Neural cell (in vitro differentiated cells): ENCODE data around the gene SERPINA1. TPM values are rescaled to one million over a fixed set of nuclear protein-coding genes. Genes with fewer than 3 reads are reported as not detected.

Source experiments
- H2AFZ ChIP-seq: fragments of 200-600, 300-800 bp; sonication (generic), shearing (Covaris generic); 2 replicates; pipeline ENCODE4 v1.6.0; 2014; ENCODE audit warnings: low read depth, mild to moderate bottlenecking, antibody characterized with exemption, low read length, moderate library complexity
- H3F3A ChIP-seq: fragments of 200-600 bp; shearing (Covaris generic); 2 replicates; pipeline ENCODE4 v1.6.1; 2016; ENCODE audit warnings: mild to moderate bottlenecking, moderate library complexity, mixed read lengths, antibody characterized with exemption, low read length; ENCODE audit not compliant: insufficient read depth, poor library complexity, severe bottlenecking
- H3K27ac ChIP-seq: fragments of 200-600, 300-800 bp; sonication (generic), shearing (Covaris generic); 2 replicates; pipeline ENCODE4 v1.5.1; 2014; ENCODE audit warnings: mild to moderate bottlenecking, low read length, moderate library complexity
- H3K27me3 ChIP-seq: fragments of 300-800, 200-600 bp; sonication (generic), shearing (Covaris generic); 2 replicates; pipeline ENCODE4 v1.6.0; 2014; ENCODE audit warnings: mild to moderate bottlenecking, low read depth, low read length, moderate library complexity; ENCODE audit not compliant: insufficient read depth
- H3K36me3 ChIP-seq: fragments of 300-800, 200-600 bp; sonication (generic), shearing (Covaris generic); 2 replicates; pipeline ENCODE4 v1.5.1; 2014; ENCODE audit warnings: mild to moderate bottlenecking, antibody characterized with exemption, low read length, moderate library complexity; ENCODE audit not compliant: insufficient read depth
- H3K4me2 ChIP-seq: fragments of 300-800, 200-600 bp; sonication (generic), shearing (Covaris generic); 2 replicates; pipeline ENCODE4 v1.6.0; 2014; ENCODE audit warnings: mild to moderate bottlenecking, low read length
- H3K4me3 ChIP-seq: fragments of 300-800, 200-600 bp; sonication (generic), shearing (Covaris generic); 2 replicates; pipeline ENCODE4 v1.5.1; 2014; ENCODE audit warnings: mild to moderate bottlenecking, low read length, moderate library complexity
- H3K79me2 ChIP-seq: fragments of 200-600 bp; shearing (Covaris generic); replicated peaks from 2 replicates; pipeline ENCODE4 v1.6.0; 2014; ENCODE audit warnings: mild to moderate bottlenecking, low read length, moderate library complexity; ENCODE audit not compliant: insufficient read depth
- H3K9ac ChIP-seq: fragments of 300-800, 200-600 bp; sonication (generic), shearing (Covaris generic); 2 replicates; pipeline ENCODE4 v1.6.1; 2016; ENCODE audit warnings: mild to moderate bottlenecking, low read length, mixed read lengths
- H3K9me2 ChIP-seq: fragments of 200-600 bp; shearing (Covaris generic); 2 replicates; pipeline ENCODE4 v1.6.1; 2016; ENCODE audit warnings: mild to moderate bottlenecking, low read length, mixed read lengths; ENCODE audit not compliant: insufficient read depth
- H3K9me3 ChIP-seq: fragments of 200-600, 300-800 bp; sonication (generic), shearing (Covaris generic); 2 replicates; pipeline ENCODE4 v1.6.1; 2016; ENCODE audit warnings: mild to moderate bottlenecking, mixed run types, low read length, moderate library complexity, mixed read lengths
- H4K20me1 ChIP-seq: fragments of 200-600 bp; shearing (Covaris generic); 2 replicates; pipeline ENCODE4 v1.6.1; 2016; ENCODE audit warnings: mild to moderate bottlenecking, mixed run types; ENCODE audit not compliant: insufficient read depth
- CTCF ChIP-seq: fragments of 450-650 bp; IDR thresholded peaks from 2 replicates; pipeline ENCODE4 v1.5.1; 2014; ENCODE audit warnings: antibody characterized with exemption, mild to moderate bottlenecking, moderate library complexity; ENCODE audit not compliant: poor library complexity, severe bottlenecking
- EP300 ChIP-seq: fragments of 450-650 bp; conservative IDR thresholded peaks from 2 replicates; pipeline ENCODE4 v1.6.1; 2014; ENCODE audit warnings: antibody characterized with exemption, mild to moderate bottlenecking, moderate library complexity; ENCODE audit not compliant: poor library complexity, severe bottlenecking
- EZH2 ChIP-seq: fragments of 200-600, 300-800 bp; shearing (Covaris generic), sonication (generic); IDR thresholded peaks from 2 replicates; pipeline ENCODE4 v1.6.1; 2014; ENCODE audit warnings: antibody characterized with exemption, low read length, borderline replicate concordance, mild to moderate bottlenecking; ENCODE audit not compliant: insufficient read depth, poor library complexity, severe bottlenecking
- MXI1 ChIP-seq: fragments of 450-650 bp; conservative IDR thresholded peaks from 2 replicates; pipeline ENCODE4 v1.6.1; 2014; ENCODE audit warnings: antibody characterized with exemption, mild to moderate bottlenecking; ENCODE audit not compliant: poor library complexity, severe bottlenecking
- POLR2AphosphoS5 ChIP-seq: IDR thresholded peaks from 2 replicates; pipeline ENCODE4 v1.6.1; 2012
- RAD21 ChIP-seq: fragments of 450-650 bp; conservative IDR thresholded peaks from 2 replicates; pipeline ENCODE4 v1.6.1; 2014; ENCODE audit warnings: antibody characterized with exemption, mild to moderate bottlenecking, moderate library complexity
- REST ChIP-seq: IDR thresholded peaks from 2 replicates; pipeline ENCODE4 v1.6.1; 2012; ENCODE audit warnings: borderline replicate concordance
- SMC3 ChIP-seq: fragments of 450-650 bp; conservative IDR thresholded peaks from 2 replicates; pipeline ENCODE4 v1.6.1; 2014; ENCODE audit warnings: antibody characterized with exemption, mild to moderate bottlenecking, moderate library complexity; ENCODE audit not compliant: poor library complexity
- TAF1 ChIP-seq: IDR thresholded peaks from 2 replicates; pipeline ENCODE4 v1.6.1; 2012; ENCODE audit warnings: low read depth
- polyA plus RNA-seq: library from polyadenylated mRNA; depleted of rRNA; stranded (reverse); fragments of >200 nt; gene quantifications from 2 replicates; pipeline ENCODE4 v1.2.3, GENCODE V29; 2014

The SERPINA1 gene
- polyA plus RNA-seq, 1 donor from 2014 or later: not detected

DNA sequence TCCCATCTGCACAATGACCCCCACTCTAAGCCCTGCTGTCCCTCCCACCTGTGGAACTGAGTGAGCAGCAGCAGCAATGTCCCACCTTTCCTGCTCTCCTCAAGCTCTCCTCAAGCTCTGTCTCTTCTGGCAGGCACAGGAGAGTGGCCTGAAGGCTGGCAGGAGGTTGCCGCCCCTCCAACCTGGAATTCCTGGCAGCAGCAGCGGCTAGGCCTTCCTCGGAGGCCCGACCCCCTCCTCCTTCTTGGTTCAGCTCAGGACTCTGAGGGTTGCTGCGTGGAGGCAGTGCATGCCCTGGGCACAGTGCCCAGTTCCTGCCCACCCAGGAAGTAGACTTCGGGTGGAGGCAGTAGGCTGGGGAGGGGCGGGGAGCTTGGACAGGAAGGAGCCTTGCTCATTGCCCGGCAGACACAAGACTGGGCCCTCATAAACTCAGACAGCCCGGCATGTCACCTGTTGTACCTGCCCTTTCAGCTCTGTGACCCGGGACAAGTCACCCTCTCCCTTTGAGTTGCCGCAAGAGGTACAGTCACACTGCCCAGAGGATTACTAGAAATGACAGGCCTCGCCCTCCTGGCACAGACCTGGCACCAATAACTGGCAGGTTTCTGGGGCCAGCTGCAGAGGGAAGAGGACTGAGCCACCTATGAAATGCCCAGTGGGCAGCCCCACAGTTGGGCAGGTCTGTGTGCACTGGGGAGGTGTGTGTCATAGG is 2.1 kb upstream of the SERPINA1 start (continued):
- no peak for TF ChIP-seq RAD21

- Histone ChIP-seq H4K20me1 (no peaks in the 10 kb centered on the region), H3K4me3 (no peak overlapping the region), H3K9ac (no peak overlapping the region), H3K9me3 (no peaks in the 10 kb centered on the region), H3K9me2 (no peaks in the 10 kb centered on the region), H3F3A (no peaks in the 10 kb centered on the region), H2AFZ (no peak overlapping the region), H3K27ac (no peak overlapping the region), H3K4me2 (no peak overlapping the region), H3K36me3 (no peaks in the 10 kb centered on the region), H3K79me2 (no peaks in the 10 kb centered on the region), H3K27me3 (no peaks in the 10 kb centered on the region)
- TF ChIP-seq TAF1: no peak
- no peak for TF ChIP-seq SMC3
- no peak for TF ChIP-seq CTCF
- TF ChIP-seq RAD21: no peak
- TF ChIP-seq EZH2: no peak
- TF ChIP-seq REST: no peak
- no peak for TF ChIP-seq MXI1
- TF ChIP-seq EP300: no peak
- no peak for TF ChIP-seq POLR2AphosphoS5
These were observed 1.4 kb upstream of the SERPINA1 start for GRCh38 chr14:94389731-94390371.

DNA sequence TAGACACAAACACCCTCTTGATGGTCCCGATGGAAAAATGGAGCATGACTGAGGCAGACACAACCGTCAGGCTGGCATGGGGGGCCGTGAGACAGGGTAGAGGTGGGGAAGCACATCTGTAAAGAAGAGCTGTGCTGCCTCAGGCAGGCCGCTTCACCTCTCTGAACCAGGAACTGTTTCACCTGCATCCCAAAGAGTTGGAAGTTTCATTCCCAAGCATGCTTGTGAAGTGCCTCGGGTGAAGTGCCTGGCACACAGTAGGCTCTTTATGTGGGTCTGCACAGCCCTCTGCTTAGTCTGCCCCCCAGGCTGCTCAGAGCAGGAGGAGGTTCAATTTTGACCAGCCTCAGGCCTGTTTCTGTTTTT is 685 bp upstream of the SERPINA1 start:
- H3K4me3 ChIP-seq: no peak overlapping the region
- no peak overlapping the region for H3K27ac ChIP-seq
- H4K20me1 ChIP-seq: no peaks in the 10 kb centered on the region
- TF ChIP-seq RAD21 (no peak), EP300 (no peak), CTCF (no peak), REST (no peak), MXI1 (no peak), TAF1 (no peak)
- no peak overlapping the region for H2AFZ ChIP-seq
- no peaks in the 10 kb centered on the region for H3K9me2 ChIP-seq
- no peaks in the 10 kb centered on the region for H3K36me3 ChIP-seq
- no peaks in the 10 kb centered on the region for H3K27me3 ChIP-seq
- H3K9me3 ChIP-seq: no peaks in the 10 kb centered on the region
- H3F3A ChIP-seq: no peaks in the 10 kb centered on the region
- H3K79me2 ChIP-seq: no peaks in the 10 kb centered on the region
- no peak overlapping the region for H3K4me2 ChIP-seq
- no peak overlapping the region for H3K9ac ChIP-seq
